Stimulated activated CD4-positive, alpha-beta T cell treated with anti-CD3 and anti-CD28 coated beads, Interleukin-2, amount 100 ng/mL, for 48 hours (primary cell): ENCODE data around the gene MAST3.

Source experiments
- DNase-seq, 2 donors: peaks; one replicate each; pipeline ENCODE4 v3.0.0-alpha.2; 2020

The MAST3 gene

DNA sequence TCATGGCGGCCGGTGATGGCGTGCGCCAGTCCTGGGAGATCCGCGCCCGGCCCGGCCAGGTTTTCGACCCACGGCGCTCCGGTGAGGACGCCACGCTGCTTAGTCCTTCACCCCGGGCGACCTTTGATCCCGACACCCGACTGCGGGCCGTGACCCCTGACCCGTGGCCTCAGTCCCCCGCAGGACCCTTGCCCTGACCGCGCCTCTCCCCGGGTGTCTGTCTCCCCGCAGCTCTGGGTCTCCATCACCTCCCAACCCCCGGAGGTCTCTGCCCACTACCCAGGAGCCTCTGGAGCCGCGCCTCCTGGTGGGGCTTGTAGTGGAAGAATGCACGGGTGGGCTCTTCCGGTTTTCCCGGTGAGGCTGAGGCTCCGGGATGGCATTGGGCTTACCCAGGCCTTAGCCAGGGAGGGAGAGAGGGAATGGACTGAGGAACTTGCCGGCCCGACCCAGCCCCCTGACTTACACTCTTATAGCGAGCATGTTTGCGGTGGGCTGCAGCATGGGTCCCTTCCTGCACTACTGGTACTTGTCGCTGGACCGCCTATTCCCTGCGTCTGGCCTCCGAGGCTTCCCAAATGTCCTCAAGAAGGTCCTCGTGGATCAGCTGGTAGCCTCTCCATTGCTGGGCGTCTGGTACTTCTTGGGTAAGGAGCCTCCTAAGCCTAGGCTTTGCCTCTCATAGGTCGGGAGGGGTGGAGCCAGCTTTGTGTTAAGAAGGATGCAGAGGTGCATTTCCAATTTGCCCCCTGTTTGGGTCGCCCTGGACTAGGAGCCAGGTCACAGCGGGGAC, 96.0 kb downstream of the MAST3 start:
- no peak for DNase-seq

DNA sequence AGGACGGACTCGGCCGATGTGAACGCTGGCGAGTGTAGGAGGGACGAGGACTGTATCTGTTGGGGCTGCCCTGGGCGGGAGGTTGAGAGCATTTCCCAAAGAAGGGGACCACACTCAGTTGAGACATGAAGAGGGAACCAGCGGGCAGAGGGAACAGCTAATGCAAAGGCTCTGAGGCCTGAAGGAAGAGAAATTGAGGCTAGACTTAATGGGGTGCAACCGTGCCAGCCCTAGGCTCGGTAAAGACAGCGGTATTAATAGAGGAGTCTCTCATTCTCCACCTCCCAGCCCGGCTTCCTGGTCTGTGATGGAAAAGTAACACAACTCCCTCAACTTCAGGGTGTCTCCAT, 96.6 kb downstream of the MAST3 start:
- no peak for DNase-seq

GRCh38 chr19:18194554-18195238, 97.1 kb downstream of the MAST3 start:
- DNase-seq, result peak in 1 of 2 donors; percentile 21

DNA sequence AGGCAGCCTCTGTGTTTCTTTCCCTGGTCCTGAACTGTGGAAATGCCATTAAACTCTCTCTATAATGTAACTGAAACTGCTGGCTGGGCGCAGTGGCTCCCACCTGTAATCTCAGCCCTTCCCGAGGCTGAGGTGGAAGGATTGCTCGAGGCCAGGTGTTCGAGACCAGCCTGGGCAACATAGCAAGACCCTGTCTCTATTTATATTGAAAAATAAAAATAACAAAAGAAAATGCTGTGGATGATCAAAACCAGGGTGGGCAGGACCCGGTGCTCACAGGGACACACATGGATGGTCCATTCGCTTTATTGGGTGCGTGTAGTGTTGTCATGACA, 98.9 kb downstream of the MAST3 start:
- no peak for DNase-seq

- no peak for DNase-seq
Observed at GRCh38 chr19:18197306-18197705, 99.7 kb downstream of the MAST3 start.

GRCh38 chr19:18197941-18198340, 100.4 kb downstream of the MAST3 start:
- DNase-seq, result no peak

DNA sequence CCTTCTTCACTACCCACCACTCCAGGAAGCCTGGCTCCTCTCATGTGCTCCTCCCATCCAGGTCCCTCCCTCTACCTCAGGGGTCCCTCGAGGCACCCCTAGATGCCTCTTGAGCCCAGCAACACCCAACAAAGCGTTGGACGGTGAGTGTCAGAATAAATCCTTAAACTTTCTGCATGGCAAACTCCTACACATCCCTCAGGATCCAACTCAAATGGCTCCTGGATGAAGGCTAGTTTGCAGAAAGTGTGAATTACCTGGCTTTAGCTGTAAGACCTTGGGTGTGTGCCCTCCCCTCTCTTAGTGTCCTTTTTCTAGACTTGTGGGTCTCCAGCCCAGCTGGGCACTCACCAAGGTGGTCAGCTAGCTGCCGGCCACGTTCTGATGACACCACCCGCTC, 100.8 kb downstream of the MAST3 start:
- no peak for DNase-seq
